Sciatic nerve (tissue), 2 donors: ENCODE measurements around the gene ADCY3. TPM values are rescaled to one million over a fixed set of nuclear protein-coding genes. Genes with fewer than 3 reads are reported as not detected.

ENCODE experiments used
- ATAC-seq: fragments of 200-7000 bp; cut with Tn5 transposase; one replicate; pipeline ENCODE4 v1.9.1; 2020; ENCODE audit warnings: mild to moderate bottlenecking, moderate library complexity
- DNase-seq: peaks from one replicate; pipeline ENCODE4 v3.0.0-alpha.2; 2020; ENCODE audit warnings: low spot score
- intact Hi-C: fragments of 100-400 bp; cut with DNase I; formaldehyde crosslinking; loops from one replicate; pipeline ENCODE4 v1.14.2; 2022
- total RNA-seq: library from RNA; stranded (reverse); fragmentation: NEBNext Ultra II Directional; extraction: Animal tissue kit (Norgen Biotek cat#: 25700); gene quantifications from one replicate; pipeline ENCODE4 v1.2.1, GENCODE V29; 2021
- donor health status: DM: no; HTN: no; CAD: no.
- donor health status: DM: no; HTN: no; CAD: no.

Gene ADCY3
- total RNA-seq, 1 donor from 2014 or later, result 306 TPM

GRCh38 chr2:24883946-24884345, 36.1 kb downstream of the ADCY3 start:
- peak; percentile 83 for ATAC-seq
- intact Hi-C loops, result no loop called here
- no peak for DNase-seq

GRCh38 chr2:24881623-24882022, 38.4 kb downstream of the ADCY3 start:
- ATAC-seq, result peak; percentile 20
- DNase-seq, result no peak
- intact Hi-C loops, result no loop called here

GRCh38 chr2:24881158-24881557, 38.9 kb downstream of the ADCY3 start:
- peak; percentile 60 for ATAC-seq
- DNase-seq, result no peak
- intact Hi-C loops, result no loop called here

GRCh38 chr2:24878341-24878740, 41.7 kb downstream of the ADCY3 start:
- DNase-seq (no peak), ATAC-seq (no peak)
- intact Hi-C loops, result loop anchor here (10.0 kb wide), 1 partner anchor 546 kb away; no protein-coding TSS in a partner anchor

- intact Hi-C loops, result loop anchor here (10.0 kb wide), 1 partner anchor 547 kb away; no protein-coding TSS in a partner anchor
- ATAC-seq, result no peak
- DNase-seq, result no peak
Measured at GRCh38 chr2:24877646-24878045, 42.4 kb downstream of the ADCY3 start.

GRCh38 chr2:24877067-24877466, 43.0 kb downstream of the ADCY3 start:
- intact Hi-C loops, result loop anchor here (10.0 kb wide), 1 partner anchor 548 kb away; no protein-coding TSS in a partner anchor
- no peak for ATAC-seq
- DNase-seq, result no peak

- intact Hi-C loops, result loop anchor here (10.0 kb wide), 1 partner anchor 549 kb away; no protein-coding TSS in a partner anchor
- ATAC-seq, result no peak
- no peak for DNase-seq
Measured at GRCh38 chr2:24875901-24876300, 44.1 kb downstream of the ADCY3 start.

- ATAC-seq (no peak), DNase-seq (no peak)
- intact Hi-C loops, result loop anchor here (10.0 kb wide), 1 partner anchor 550 kb away; no protein-coding TSS in a partner anchor
Measured at GRCh38 chr2:24875272-24875671, 44.8 kb downstream of the ADCY3 start.

GRCh38 chr2:24874035-24874434, 46.0 kb downstream of the ADCY3 start:
- peak; percentile 85 for DNase-seq
- intact Hi-C loops, result loop anchor here (10.0 kb wide), 1 partner anchor 551 kb away; no protein-coding TSS in a partner anchor
- ATAC-seq, result peak; percentile 68

GRCh38 chr2:24873619-24874018, 46.4 kb downstream of the ADCY3 start:
- no peak for DNase-seq
- intact Hi-C loops, result loop anchor here (10.0 kb wide), 1 partner anchor 551 kb away; no protein-coding TSS in a partner anchor
- ATAC-seq, result peak; percentile 77

- ATAC-seq (no peak), DNase-seq (no peak)
- intact Hi-C loops, result loop anchor here (10.0 kb wide), 1 partner anchor 552 kb away; no protein-coding TSS in a partner anchor
Measured at GRCh38 chr2:24872344-24873115, 47.5 kb downstream of the ADCY3 start.

- peak; percentile 81 for DNase-seq
- peak; percentile 79 for ATAC-seq
- intact Hi-C loops, result loop anchor here (10.0 kb wide), 1 partner anchor 553 kb away; no protein-coding TSS in a partner anchor
Measured at GRCh38 chr2:24871852-24872333, 48.1 kb downstream of the ADCY3 start.

- no peak for DNase-seq
Measured at GRCh38 chr2:24870891-24871705, 48.9 kb downstream of the ADCY3 start.

GRCh38 chr2:24870440-24870839, 49.6 kb downstream of the ADCY3 start:
- intact Hi-C loops, result loop anchor here (10.0 kb wide), 1 partner anchor 554 kb away; no protein-coding TSS in a partner anchor
- DNase-seq, result no peak
- ATAC-seq, result no peak

More at GRCh38 chr2:24870891-24871705, 48.9 kb downstream of the ADCY3 start:
- intact Hi-C loops, result loop anchor here (10.0 kb wide), 1 partner anchor 554 kb away; no protein-coding TSS in a partner anchor
- no peak for ATAC-seq

GRCh38 chr2:24866946-24867345, 53.1 kb downstream of the ADCY3 start:
- intact Hi-C loops, result no loop called here
- DNase-seq (no peak), ATAC-seq (no peak)

GRCh38 chr2:24863641-24864040, 56.4 kb downstream of the ADCY3 start:
- ATAC-seq (peak; percentile 43), DNase-seq (no peak)
- intact Hi-C loops, result no loop called here

- peak; percentile 91 for ATAC-seq
- intact Hi-C loops, result no loop called here
- peak; percentile 77 for DNase-seq
Measured at GRCh38 chr2:24861500-24861899, 58.5 kb downstream of the ADCY3 start.

- ATAC-seq, result no peak
Measured at GRCh38 chr2:24860631-24861030, 59.4 kb downstream of the ADCY3 start.

GRCh38 chr2:24859968-24860600, 60.0 kb downstream of the ADCY3 start:
- ATAC-seq (no peak), DNase-seq (no peak)
- intact Hi-C loops, result no loop called here

More at GRCh38 chr2:24860631-24861030, 59.4 kb downstream of the ADCY3 start:
- intact Hi-C loops, result no loop called here
- DNase-seq, result no peak
